ENCODE data around the gene BCL11B. TPM values are rescaled to one million over a fixed set of nuclear protein-coding genes. Genes with fewer than 3 reads are reported as not detected.

Gene BCL11B
- total and polyA plus RNA-seq, 11 donors, result 0.04 to 2.1 (median 0.15) TPM; not detected in 3

DNA sequence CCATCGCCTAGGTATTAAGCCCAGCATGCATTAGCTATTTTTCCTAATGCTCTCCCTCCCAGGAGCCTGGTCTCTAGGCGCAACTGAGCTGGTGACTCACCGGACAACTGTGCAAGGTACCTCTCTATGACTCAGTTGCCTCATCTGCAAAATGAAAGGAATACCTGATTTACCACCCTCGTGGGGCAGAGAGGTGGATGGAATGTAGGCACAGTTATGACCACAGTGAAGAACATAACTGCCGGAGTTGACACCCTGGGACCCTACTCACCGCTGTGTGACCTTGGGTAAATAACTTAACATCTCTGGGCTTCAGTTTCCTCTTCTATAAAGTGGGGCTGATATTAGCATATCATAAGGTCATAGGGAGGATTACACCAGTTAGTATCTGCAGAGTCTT is 22.6 kb downstream of the BCL11B start:
- Histone ChIP-seq H3K27ac (peak overlapping the region in 1 of 12 donors; percentile 75), H3K9me3 (no peaks in the 10 kb centered on the region), H3K36me3 (no peaks in the 10 kb centered on the region), H3K4me1 (peaks cover 0 to 13% (median 0%) of the 10 kb centered on the region in 12 donors), H3K27me3 (peaks cover 31 to 89% (median 45%) of the 10 kb centered on the region in 9 donors), H3K4me3 (no peak overlapping the region)
- DNase-seq (no peak), ATAC-seq (no peak)
- 84 to 92% (median 89%) methylated on average over 6 of the region's 6 CpGs for WGBS, 4 donors
- TF ChIP-seq POLR2A (IDR thresholded peaks at IDR 0.05), result no peak
- TF ChIP-seq, protein P1, sequence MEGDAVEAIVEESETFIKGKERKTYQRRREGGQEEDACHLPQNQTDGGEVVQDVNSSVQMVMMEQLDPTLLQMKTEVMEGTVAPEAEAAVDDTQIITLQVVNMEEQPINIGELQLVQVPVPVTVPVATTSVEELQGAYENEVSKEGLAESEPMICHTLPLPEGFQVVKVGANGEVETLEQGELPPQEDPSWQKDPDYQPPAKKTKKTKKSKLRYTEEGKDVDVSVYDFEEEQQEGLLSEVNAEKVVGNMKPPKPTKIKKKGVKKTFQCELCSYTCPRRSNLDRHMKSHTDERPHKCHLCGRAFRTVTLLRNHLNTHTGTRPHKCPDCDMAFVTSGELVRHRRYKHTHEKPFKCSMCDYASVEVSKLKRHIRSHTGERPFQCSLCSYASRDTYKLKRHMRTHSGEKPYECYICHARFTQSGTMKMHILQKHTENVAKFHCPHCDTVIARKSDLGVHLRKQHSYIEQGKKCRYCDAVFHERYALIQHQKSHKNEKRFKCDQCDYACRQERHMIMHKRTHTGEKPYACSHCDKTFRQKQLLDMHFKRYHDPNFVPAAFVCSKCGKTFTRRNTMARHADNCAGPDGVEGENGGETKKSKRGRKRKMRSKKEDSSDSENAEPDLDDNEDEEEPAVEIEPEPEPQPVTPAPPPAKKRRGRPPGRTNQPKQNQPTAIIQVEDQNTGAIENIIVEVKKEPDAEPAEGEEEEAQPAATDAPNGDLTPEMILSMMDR (IDR thresholded peaks at IDR 0.05), result no peak
- intact Hi-C loops (cut with DNase I), result no loop called here

GRCh38 chr14:99248761-99249171 is 23.2 kb downstream of the BCL11B start:
- H3K27ac ChIP-seq, result peak overlapping the region in 1 of 12 donors; percentile 75
- no peaks in the 10 kb centered on the region for H3K36me3 ChIP-seq
- 69 to 83% (median 76%) methylated on average over 5 of the region's 5 CpGs for WGBS, 4 donors
- intact Hi-C loops (cut with DNase I), result no loop called here
- H3K27me3 ChIP-seq, result peaks cover 31 to 89% (median 45%) of the 10 kb centered on the region in 9 donors
- H3K9me3 ChIP-seq, result no peaks in the 10 kb centered on the region
- TF ChIP-seq, protein P1 (IDR thresholded peaks at IDR 0.05), result no peak
- TF ChIP-seq POLR2A (IDR thresholded peaks at IDR 0.05), result no peak
- DNase-seq, result no peak
- ATAC-seq, result no peak
- no peak overlapping the region for H3K4me3 ChIP-seq
- peaks cover 0 to 13% (median 0%) of the 10 kb centered on the region in 12 donors for H3K4me1 ChIP-seq

- Histone ChIP-seq H3K36me3 (no peaks in the 10 kb centered on the region), H3K4me1 (peaks cover 0 to 13% (median 0%) of the 10 kb centered on the region in 12 donors), H3K9me3 (no peaks in the 10 kb centered on the region), H3K4me3 (peak overlapping the region in 1 of 12 donors; percentile 42), H3K27ac (peak overlapping the region in 1 of 12 donors; percentile 75), H3K27me3 (peaks cover 31 to 90% (median 42%) of the 10 kb centered on the region in 9 donors)
- no peak for ATAC-seq
- WGBS, 4 donors, result 78 to 84% (median 80%) methylated on average over 5 to 6 of the region's 6 CpGs
- no peak for DNase-seq
- TF ChIP-seq POLR2A (IDR thresholded peaks at IDR 0.05), result no peak
- TF ChIP-seq, protein P1 (IDR thresholded peaks at IDR 0.05), result no peak
- intact Hi-C loops (cut with DNase I), result no loop called here
Measured at GRCh38 chr14:99247772-99248171, 24.2 kb downstream of the BCL11B start.

DNA sequence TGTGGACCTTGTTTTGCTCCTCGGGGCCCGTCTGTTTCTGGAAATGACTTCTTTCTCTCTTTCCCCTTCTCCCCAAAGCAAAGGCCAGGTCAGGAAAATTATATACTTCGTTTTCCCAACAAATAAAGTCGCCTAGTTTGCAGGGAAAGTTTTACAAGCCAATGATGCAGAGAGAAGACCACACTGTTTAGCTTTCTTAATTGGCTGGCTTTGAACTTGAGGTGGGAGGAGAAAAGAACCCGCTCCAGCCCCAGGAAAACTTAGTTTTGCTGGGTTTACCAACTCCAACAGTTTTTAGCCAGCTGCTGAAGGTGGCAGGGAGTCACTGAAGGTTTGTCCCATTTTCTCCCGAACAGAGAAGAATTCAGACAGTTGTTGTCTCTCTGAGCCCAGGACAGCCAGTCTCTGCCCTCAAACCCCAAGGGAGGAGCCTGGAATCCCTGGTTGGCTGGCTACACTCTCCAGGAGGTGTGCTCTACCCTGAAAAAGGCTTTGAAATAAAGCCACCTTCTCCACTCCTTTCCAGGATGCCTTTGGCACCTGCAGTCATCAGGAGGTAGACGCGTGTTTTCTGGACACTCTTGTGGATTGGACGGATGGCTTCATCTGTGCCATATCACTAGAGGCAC is 24.8 kb downstream of the BCL11B start:
- Histone ChIP-seq H3K4me1 (peaks cover 0 to 13% (median 0%) of the 10 kb centered on the region in 12 donors), H3K36me3 (no peaks in the 10 kb centered on the region), H3K9me3 (no peaks in the 10 kb centered on the region), H3K4me3 (peak overlapping the region in 1 of 12 donors; percentile 42), H3K27me3 (peaks cover 31 to 90% (median 41%) of the 10 kb centered on the region in 9 donors), H3K27ac (peak overlapping the region in 1 of 12 donors; percentile 75)
- WGBS, 4 donors, result 55 to 64% (median 60%) methylated on average over 9 of the region's 9 CpGs
- ATAC-seq (no peak), DNase-seq (no peak)
- intact Hi-C loops (cut with DNase I), result no loop called here
- TF ChIP-seq, protein P1 (IDR thresholded peaks at IDR 0.05), result no peak
- TF ChIP-seq POLR2A (IDR thresholded peaks at IDR 0.05), result no peak
